ENCODE data around the gene NXNL1. TPM values are rescaled to one million over a fixed set of nuclear protein-coding genes. Genes with fewer than 3 reads are reported as not detected.

The NXNL1 gene
- total and polyA plus RNA-seq, 2 of the 8 experiments (the other 6 are each of a cell fraction or from before 2014, with no cell fraction given): not detected

DNA sequence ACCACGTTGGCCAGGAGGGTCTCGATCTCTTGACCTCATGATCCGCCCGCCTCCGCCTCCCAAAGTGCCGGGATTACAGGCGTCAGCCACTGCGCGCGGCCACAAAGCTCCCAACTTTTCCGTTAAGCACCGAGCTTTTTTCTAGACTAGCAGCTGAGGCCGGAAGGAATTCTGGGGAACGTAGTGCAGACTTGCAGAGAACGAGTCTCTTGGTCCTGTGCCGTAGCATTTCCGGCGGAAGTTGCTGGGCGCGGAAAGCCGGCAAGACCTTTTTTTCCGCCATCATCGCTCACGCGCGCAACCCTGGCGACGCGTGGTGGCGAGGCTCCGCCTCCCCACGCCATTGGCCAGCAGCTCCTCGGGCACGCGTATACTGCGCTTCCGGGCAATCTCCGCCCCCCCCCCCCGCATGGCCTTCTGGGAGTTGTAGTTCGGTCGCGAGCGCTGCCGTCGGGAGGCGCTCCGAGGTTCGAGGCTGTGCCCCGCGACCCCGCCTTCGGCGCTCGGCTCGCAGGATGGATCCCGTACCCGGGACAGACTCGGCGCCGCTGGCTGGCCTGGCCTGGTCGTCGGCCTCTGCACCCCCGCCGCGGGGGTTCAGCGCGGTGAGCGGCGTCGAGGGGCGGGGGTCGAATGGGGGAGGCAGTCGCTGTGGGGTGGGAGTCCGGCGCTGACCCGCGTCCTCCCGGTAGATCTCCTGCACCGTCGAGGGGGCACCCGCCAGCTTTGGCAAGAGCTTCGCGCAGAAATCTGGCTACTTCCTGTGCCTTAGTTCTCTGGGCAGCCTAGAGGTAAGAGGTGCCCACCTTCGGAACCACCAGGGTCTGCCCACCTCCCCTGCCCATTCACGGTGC, 40.9 kb downstream of the NXNL1 start, which contains the start of gene MVB12A (continued):
- TF ChIP-seq CHD1 (IDR thresholded peaks at IDR 0.05; ENCODE audit: low read depth, low read length): no peak

All from H1 (cell line).